ENCODE data around the gene RENBP. TPM values are rescaled to one million over a fixed set of nuclear protein-coding genes. Genes with fewer than 3 reads are reported as not detected.

Gene RENBP
- total and polyA plus RNA-seq, 4 donors = 1.0 to 7.9 (median 7.0) TPM

DNA sequence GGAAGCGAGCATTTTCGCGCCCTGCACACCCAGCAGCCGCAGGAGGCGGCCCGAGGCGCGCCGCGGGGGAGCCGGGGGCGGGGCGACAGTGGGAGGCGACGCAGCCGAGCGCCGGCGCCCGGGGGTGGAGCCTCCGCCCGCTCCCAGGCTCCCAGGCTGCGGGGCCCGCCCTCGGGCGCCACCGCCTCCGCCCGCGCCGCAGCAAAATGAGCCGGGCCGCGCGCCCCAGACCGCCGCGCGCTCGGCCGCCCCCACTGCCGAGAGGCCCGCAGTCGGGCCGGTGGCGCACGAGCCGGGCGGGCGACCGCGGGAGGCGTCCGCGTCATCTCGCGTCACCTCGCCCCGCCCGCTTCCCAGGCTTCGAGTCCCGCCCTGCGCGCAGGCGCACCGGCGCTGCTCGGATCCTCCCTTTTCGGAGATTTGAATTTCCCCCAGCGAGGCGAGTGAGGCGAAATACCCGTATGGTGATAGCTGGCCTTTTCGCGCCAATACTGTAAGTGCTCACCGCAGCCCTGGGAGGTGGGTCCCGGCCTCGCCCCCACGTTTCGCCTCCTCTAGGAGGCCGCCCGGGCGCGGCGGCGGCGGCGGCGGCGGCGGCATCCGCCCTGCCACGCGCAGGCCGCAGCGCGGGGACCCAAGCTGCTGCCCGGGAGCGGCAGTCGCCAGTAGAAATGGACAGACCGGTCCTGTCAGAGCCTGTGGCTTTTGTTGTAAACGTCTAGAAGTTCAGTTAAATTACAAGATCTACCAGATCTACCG is 28.1 kb upstream of the RENBP start, which contains the start of gene TMEM187:
Gene TMEM187, plus strand, starts transcription at position 387 of the 759 bp plus-strand sequence. CDS start 9,309 bp downstream, outside the sequence.
- no peaks in the 10 kb centered on the region for H3K36me3 ChIP-seq (ENCODE audit: control insufficient read depth in 4 of 4, insufficient read depth in 3 of 4, low read depth in 1 of 4, low read length in 3 of 4)
- DNase-seq (ENCODE audit: low spot score) = peak; percentile 82
- H3K27me3 ChIP-seq (ENCODE audit: control insufficient read depth in 4 of 4, insufficient read depth in 4 of 4, low read length in 3 of 4) = no peaks in the 10 kb centered on the region
- TF ChIP-seq RAD21 (IDR thresholded peaks at IDR 0.05) (no peak), NR2F2 (IDR thresholded peaks at IDR 0.05) (no peak), SP1 (IDR thresholded peaks at IDR 0.05) (peak; percentile 5)
- H3K27ac ChIP-seq (ENCODE audit: low read depth in 1 of 2, low read length in 2 of 2) = peak within 1 kb of the TSS; percentile 95 to 100
- under 1% methylated on average over 98 of the region's 103 CpGs for WGBS
- H3K4me3 ChIP-seq (ENCODE audit: low read depth in 1 of 3, low read length in 3 of 3) = peak within 1 kb of the TSS; percentile 76 to 98 (median 81)
- peak within 1 kb of the TSS; percentile 57 to 92 for H3K9ac ChIP-seq (ENCODE audit: low read depth in 1 of 2, low read length in 2 of 2)
- peaks cover 13 to 46% (median 42%) of the 10 kb centered on the region in 4 donors for H3K4me1 ChIP-seq (ENCODE audit: control insufficient read depth in 4 of 4, insufficient read depth in 4 of 4, low read length in 3 of 4)
- no peaks in the 10 kb centered on the region for H3K9me3 ChIP-seq (ENCODE audit: control insufficient read depth in 4 of 4, low read length in 3 of 4)

DNA sequence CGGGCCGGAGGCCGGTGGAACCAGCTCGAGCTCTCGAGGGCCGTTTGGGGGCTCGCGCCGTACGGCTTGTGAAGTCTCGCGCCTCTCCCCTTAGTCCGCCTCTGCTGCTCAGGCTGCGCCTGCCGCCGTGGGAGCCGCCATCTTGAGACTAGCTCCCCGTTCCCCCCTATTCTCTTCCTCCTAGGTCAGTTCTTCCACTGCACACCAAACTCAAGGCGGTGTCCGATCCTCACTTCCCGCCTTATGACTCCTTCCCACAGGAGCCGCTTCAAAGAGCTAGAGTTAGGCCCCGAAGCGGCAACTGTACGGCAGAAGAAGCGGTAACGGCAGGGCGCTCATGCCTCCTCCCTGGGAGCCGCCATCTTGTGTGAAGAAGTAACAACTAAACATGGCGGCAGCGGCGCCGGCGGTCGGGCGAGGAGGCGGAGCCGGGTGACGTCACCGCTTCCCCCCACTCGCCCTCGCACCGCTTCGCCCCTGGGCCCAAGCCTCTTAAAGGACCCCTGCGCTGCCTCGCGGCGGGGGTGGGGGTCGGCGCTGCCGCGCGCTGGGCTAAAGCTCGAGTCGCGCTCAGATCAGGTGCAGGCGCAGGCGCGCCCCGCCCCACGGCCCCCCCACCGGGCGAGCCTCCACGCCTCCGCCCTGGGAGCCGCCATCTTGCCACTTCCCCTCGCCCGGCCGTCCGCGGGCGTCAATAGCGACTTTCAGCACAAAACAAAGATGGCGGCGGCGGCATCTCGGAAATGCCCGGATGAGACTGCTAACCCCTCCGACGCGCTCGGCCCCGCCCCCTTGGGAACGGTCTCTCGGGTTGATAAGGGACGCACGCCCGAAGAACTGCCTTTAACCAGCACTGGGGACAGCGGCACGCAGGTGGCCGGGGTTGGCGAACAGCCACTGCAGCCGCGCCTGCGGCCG is 27.3 kb upstream of the RENBP start, which contains the start of gene HCFC1:
Gene HCFC1, minus strand, starts transcription at position 369 of the 918 bp plus-strand sequence. CDS start 978 bp downstream, outside the sequence.
- Histone ChIP-seq H3K27me3 (ENCODE audit: control insufficient read depth in 4 of 4, insufficient read depth in 4 of 4, low read length in 3 of 4) (no peaks in the 10 kb centered on the region), H3K9ac (ENCODE audit: low read depth in 1 of 2, low read length in 2 of 2) (peak within 1 kb of the TSS; percentile 57 to 92), H3K4me3 (ENCODE audit: low read depth in 1 of 3, low read length in 3 of 3) (peak within 1 kb of the TSS; percentile 76 to 98 (median 81)), H3K4me1 (ENCODE audit: control insufficient read depth in 4 of 4, insufficient read depth in 4 of 4, low read length in 3 of 4) (peaks cover 13 to 54% (median 50%) of the 10 kb centered on the region in 4 donors), H3K27ac (ENCODE audit: low read depth in 1 of 2, low read length in 2 of 2) (peak within 1 kb of the TSS; percentile 95 to 100), H3K36me3 (ENCODE audit: control insufficient read depth in 4 of 4, insufficient read depth in 3 of 4, low read depth in 1 of 4, low read length in 3 of 4) (no peaks in the 10 kb centered on the region), H3K9me3 (ENCODE audit: control insufficient read depth in 4 of 4, low read length in 3 of 4) (no peaks in the 10 kb centered on the region)
- TF ChIP-seq FOXA2 (IDR thresholded peaks at IDR 0.05) (no peak), TAF1 (conservative IDR thresholded peaks at IDR 0.05) (peak; percentile 78), FOXA1 (IDR thresholded peaks at IDR 0.05) (no peak), RXRA (IDR thresholded peaks at IDR 0.05) (no peak), HNF4G (IDR thresholded peaks at IDR 0.05) (no peak), GABPA (IDR thresholded peaks at IDR 0.05 in 1 of 2, conservative IDR thresholded peaks at IDR 0.05 in 1 of 2) (peak in 1 of 2 donors; percentile 42), SP1 (IDR thresholded peaks at IDR 0.05) (peak; percentile 12), JUND (IDR thresholded peaks at IDR 0.05) (no peak), YY1 (IDR thresholded peaks at IDR 0.05) (peak; percentile 97), HNF4A (conservative IDR thresholded peaks at IDR 0.05) (no peak)
- TF ChIP-seq, protein P1, sequence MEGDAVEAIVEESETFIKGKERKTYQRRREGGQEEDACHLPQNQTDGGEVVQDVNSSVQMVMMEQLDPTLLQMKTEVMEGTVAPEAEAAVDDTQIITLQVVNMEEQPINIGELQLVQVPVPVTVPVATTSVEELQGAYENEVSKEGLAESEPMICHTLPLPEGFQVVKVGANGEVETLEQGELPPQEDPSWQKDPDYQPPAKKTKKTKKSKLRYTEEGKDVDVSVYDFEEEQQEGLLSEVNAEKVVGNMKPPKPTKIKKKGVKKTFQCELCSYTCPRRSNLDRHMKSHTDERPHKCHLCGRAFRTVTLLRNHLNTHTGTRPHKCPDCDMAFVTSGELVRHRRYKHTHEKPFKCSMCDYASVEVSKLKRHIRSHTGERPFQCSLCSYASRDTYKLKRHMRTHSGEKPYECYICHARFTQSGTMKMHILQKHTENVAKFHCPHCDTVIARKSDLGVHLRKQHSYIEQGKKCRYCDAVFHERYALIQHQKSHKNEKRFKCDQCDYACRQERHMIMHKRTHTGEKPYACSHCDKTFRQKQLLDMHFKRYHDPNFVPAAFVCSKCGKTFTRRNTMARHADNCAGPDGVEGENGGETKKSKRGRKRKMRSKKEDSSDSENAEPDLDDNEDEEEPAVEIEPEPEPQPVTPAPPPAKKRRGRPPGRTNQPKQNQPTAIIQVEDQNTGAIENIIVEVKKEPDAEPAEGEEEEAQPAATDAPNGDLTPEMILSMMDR (IDR thresholded peaks at IDR 0.05; ENCODE audit: low read depth, low read length, missing input control) = peak; percentile 3
- TF ChIP-seq, protein P2, sequence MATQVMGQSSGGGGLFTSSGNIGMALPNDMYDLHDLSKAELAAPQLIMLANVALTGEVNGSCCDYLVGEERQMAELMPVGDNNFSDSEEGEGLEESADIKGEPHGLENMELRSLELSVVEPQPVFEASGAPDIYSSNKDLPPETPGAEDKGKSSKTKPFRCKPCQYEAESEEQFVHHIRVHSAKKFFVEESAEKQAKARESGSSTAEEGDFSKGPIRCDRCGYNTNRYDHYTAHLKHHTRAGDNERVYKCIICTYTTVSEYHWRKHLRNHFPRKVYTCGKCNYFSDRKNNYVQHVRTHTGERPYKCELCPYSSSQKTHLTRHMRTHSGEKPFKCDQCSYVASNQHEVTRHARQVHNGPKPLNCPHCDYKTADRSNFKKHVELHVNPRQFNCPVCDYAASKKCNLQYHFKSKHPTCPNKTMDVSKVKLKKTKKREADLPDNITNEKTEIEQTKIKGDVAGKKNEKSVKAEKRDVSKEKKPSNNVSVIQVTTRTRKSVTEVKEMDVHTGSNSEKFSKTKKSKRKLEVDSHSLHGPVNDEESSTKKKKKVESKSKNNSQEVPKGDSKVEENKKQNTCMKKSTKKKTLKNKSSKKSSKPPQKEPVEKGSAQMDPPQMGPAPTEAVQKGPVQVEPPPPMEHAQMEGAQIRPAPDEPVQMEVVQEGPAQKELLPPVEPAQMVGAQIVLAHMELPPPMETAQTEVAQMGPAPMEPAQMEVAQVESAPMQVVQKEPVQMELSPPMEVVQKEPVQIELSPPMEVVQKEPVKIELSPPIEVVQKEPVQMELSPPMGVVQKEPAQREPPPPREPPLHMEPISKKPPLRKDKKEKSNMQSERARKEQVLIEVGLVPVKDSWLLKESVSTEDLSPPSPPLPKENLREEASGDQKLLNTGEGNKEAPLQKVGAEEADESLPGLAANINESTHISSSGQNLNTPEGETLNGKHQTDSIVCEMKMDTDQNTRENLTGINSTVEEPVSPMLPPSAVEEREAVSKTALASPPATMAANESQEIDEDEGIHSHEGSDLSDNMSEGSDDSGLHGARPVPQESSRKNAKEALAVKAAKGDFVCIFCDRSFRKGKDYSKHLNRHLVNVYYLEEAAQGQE (IDR thresholded peaks at IDR 0.05) = no peak
- TF ChIP-seq, protein P3, sequence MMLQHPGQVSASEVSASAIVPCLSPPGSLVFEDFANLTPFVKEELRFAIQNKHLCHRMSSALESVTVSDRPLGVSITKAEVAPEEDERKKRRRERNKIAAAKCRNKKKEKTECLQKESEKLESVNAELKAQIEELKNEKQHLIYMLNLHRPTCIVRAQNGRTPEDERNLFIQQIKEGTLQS (IDR thresholded peaks at IDR 0.05) = no peak
- TF ChIP-seq, protein P4, sequence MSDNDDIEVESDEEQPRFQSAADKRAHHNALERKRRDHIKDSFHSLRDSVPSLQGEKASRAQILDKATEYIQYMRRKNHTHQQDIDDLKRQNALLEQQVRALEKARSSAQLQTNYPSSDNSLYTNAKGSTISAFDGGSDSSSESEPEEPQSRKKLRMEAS (IDR thresholded peaks at IDR 0.05) = no peak
- TF ChIP-seq, protein P5, sequence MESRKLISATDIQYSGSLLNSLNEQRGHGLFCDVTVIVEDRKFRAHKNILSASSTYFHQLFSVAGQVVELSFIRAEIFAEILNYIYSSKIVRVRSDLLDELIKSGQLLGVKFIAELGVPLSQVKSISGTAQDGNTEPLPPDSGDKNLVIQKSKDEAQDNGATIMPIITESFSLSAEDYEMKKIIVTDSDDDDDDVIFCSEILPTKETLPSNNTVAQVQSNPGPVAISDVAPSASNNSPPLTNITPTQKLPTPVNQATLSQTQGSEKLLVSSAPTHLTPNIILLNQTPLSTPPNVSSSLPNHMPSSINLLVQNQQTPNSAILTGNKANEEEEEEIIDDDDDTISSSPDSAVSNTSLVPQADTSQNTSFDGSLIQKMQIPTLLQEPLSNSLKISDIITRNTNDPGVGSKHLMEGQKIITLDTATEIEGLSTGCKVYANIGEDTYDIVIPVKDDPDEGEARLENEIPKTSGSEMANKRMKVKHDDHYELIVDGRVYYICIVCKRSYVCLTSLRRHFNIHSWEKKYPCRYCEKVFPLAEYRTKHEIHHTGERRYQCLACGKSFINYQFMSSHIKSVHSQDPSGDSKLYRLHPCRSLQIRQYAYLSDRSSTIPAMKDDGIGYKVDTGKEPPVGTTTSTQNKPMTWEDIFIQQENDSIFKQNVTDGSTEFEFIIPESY (IDR thresholded peaks at IDR 0.05) = no peak
- WGBS = under 1% methylated on average over 96 of the region's 96 CpGs
- DNase-seq (ENCODE audit: low spot score) = peak; percentile 85

All from liver (tissue), 9 donors.